ENCODE results near the gene TMBIM6.
"Not testable (repeated sequence)": the region's sequence is repeated elsewhere in the genome, so short reads cannot be mapped to it uniquely, and the experiment has no call there.

Gene TMBIM6

DNA sequence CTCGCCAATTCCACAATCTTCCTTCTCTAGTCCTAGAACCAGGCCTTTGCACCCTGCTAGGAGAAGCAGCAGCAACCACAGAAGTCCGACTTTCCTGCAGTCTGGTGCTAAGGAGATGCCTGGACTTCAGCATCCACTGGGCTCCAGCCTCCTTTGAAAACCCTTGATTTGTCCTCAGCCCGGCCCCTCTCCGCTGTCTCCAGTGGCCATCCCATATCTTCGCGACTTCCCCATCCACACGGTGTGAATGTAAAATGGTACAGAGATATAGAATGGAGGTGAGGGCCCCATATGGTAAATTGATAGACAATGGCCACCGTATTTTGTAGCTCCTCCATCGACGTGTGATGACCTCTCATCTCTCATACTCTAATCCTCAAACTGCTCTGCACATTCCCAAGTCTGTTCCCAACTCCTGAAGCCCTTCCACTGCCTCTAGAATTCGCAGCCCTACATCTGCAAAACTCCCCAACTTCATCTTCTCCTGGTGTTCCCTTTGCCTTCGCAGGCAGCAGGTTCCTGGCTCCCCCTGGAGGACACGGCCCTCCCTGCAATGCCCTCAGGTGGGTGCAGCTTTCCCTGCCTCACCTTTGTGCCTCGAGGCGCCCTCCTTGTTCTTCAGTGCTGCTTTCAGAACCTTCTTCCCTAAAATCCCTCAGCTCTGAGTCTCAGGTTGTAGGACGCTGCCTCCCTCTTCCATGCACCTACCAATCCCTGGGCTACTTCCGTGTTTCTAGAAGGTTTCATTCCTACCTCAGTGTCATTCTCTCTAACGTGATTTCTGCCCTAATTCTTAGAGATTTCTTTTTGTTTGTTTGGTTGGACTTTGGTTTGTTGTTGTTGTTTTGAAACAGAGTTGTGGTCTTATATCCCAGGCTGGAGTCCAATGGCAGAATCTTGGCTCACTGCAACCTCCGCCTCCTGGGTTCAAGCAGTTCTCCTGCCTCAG, 36.7 kb downstream of the TMBIM6 start:
- no peak for DNase-seq

DNA sequence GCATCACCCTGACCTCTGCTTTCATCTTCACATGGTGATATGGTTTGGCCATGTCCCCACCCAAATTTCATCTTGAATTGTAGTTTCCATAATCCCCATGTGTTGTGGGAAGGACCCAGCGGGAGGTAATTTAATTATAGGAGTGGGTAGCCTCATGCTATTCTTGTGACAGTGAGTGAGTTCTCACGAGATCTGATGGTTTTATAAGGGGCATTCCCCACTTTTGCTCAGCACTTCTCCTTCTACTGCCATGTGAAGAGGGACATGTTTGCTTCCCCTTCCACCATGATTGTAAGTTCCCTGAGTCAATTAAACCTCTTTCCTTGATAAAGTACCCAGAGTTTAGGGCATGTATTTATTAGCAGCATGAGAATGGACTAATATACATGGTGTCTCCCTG, 38.2 kb downstream of the TMBIM6 start:
- DNase-seq, result no peak

DNA sequence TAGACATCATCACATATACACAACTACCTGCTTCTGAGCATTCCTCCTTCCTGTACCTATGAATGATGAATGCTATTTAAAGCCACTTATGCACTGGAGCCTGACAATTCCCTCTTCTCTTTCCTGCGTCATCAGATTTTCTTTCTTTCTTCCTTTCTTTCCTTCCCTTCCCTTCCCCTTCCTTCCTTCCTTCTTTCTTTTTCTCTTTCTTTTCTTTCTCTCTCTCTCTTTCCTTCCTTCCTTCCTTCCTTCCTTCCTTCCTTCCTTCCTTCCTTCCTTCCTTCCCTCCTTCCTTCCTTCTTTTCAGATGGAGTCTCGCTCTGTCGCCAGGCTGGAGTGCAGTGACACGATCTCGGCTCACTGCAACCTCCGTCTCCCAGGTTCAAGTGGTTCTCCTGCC, 39.6 kb downstream of the TMBIM6 start:
- DNase-seq, result not testable (repeated sequence)

DNA sequence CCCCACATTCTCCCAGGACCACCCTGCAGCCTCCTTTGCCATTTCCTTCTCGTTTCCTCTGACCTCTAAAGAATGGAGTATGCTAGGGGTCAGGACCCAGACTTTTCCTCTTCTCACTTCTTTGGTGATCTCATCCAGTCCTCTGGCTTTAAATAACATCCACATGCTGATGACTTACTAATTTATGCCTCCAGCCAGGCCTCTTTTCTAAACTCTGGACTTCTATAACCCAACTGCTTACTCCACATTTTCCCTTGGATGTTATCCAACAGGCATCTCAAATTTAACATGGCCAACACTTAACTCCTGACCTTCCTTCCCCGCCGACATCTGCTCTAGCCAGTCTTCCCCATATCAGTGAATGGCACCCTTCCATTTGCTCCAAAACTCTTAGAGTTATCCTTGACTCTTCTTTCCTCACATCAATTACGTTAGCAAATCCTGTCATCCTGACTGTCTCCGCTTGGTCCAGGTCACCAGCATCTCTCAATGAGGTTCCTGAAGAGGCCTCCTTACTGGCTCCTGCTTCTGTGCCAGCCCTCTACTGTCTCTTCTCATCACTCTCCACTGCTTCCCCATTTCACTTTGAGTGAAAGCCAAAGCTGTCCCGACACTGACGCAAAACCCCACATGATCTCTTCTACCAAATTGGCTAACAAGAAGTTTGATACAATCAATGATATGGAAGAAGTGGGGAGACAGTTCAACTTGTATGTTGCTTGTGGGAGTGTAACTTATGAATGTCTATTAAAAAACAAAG, 42.7 kb downstream of the TMBIM6 start:
- no peak for DNase-seq

DNA sequence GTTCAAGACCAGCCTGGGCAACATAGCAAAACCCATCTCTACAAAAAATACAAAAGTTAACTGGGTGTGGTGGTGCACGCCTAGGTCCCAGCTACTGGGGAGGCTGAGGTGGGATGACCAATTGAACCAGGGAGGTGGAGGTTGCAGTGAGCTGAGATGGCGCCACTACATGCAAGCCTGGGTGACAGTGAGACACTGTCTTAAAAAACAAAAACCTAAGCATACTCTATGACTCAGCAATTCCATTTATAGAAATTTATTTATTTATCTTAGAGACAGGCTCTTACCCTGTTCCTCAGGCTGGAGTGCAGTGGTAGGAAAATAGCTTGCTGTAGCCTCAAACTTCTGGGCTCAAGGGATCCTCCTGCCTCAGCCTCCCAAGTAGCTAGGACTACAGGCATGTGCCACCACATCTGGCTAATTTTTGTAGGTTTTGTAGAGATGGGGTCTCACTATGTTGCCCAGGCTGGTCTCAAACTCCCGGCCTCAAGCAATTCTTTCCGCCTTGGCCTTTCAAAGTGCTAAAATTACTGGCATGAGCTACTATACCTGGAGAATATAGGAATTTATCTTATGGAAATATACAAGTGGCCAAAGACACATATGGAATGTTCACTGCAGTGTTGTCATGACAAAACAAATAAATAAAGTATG, 43.5 kb downstream of the TMBIM6 start:
- DNase-seq, result no peak

DNA sequence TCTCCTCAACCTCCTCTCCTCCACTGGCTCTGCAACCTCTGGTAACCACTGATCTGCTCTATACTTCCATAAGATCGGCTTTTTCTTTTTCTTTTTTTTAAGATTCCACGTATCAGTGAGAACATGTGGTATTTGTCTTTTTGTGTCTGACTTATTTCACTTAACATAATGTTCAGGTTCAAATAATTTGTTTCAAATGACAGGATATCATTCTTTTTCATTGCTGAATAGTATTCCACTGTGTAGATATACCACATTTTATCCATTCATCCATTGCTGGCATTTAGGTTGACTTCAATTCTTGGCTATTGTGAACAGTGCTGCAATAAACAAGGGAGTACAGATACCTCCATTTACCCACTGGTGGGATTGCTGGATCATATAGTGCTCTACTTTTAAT, 46.3 kb downstream of the TMBIM6 start:
- DNase-seq, result no peak

DNA sequence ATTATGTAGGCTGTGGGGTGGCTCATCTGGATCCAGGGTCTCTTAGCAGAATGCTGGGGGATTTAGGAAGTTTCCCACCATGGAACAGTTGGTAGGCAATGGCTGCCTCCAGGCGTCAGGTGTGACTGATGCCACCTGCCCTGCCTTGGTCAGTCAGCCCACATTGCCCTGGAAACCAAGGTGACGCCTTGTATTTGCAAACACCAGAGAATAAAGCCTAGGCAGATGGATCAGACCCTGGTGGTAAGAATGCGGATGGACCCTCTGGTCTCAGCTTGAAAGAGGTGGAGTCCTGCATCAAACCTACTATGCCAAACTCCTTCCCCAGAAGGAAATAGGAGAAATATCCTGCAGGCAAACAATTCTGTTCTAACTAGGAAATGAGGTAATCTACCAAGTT, 48.6 kb downstream of the TMBIM6 start:
- DNase-seq, result no peak

DNA sequence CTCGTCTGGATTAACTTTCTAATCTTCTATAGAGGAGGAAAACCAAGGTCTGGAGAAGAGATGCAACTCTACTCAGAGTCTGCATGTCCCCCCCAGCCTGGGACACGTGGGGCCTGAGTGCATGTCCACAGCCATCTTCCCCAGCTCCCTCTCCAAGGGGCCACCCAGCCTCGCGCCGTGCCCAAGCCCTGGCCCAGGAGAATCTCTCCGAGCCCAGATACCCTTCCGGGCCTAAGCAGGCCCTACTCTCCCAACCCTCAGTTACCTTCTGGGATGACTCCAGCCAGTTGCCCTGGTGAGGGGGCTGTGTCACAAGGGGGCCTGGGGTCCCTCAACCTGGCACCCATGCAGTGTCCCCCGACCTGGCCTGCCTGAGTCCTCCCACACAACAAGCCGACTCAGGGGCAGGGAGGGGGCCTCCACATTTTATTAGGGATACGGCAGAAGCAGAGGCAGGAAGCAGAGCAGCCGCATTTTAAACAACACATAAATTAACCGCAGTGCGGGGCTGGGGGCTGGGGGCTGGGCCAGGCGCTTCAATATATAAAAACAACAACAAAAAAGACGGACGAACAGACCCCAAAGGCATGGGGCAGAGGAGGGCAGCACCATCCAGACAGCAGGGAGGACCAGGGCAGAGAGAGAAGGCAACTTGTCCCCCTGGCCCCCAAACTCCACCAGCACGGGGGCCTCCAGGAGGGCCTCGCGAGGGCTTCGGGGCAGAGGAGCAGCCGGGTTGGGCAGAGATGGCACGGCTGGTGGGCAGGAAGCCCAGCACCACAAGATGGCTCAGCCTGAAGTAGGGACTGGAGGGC, 49.6 kb downstream of the TMBIM6 start:
- no peak for DNase-seq

DNA sequence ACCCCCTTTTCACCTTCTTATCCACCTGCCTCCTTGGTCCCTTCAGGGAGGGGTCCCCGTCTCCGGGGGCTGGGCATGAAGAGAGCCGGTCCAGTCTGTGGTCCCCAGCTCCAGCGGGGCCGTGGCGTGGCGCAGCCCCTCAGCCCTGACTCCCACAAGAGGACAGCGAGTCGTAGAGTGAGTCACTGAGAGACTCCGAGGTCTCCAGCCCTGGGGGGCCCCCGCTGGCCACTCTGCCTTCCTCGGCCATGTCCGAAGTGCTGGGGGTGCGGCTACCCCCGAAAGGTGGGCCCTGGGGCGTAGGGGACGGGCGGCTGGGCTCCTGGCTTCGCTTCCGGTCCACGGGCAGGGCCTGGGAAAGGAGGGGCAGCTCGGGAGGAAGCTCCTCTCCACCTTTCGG, 50.3 kb downstream of the TMBIM6 start:
- DNase-seq, result no peak

DNA sequence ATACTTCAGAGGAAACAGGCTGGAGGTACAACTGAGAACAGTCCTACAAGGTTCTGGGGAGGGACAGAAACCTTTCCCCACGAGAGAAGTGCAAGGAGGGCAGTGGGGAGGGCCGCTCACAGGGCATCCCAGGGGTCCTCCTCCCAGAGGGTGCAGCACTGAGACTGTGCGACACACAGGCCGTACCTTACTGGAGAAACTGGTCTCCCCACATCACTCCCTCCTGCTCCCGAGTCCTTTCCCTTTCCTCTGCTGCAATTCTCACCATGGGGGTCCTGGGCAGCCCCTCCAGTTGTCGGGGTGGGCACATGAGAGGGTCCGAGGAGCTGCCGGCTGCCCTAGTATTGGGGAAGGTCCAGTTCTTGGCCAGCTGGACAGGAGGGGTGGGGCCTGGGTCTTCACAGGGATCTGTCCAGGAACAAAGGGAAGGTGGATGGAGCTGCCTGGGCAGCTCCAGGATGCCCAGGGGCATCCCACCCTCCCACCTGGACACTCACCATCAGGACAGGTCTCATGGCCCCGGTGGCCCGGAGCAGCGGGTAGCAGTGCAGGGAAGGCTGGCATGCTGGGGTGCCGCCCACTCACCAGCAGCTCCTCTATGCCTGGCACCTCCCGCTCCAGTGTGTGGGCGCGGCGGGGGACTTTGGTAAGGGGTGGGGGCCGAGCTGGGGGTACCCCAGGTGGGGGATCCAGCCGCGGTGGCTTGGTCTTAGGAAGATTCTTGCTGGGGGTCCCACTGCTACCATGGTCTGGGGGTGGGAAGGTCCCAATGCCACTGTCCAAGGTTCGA, 51.0 kb downstream of the TMBIM6 start:
- no peak for DNase-seq

DNA sequence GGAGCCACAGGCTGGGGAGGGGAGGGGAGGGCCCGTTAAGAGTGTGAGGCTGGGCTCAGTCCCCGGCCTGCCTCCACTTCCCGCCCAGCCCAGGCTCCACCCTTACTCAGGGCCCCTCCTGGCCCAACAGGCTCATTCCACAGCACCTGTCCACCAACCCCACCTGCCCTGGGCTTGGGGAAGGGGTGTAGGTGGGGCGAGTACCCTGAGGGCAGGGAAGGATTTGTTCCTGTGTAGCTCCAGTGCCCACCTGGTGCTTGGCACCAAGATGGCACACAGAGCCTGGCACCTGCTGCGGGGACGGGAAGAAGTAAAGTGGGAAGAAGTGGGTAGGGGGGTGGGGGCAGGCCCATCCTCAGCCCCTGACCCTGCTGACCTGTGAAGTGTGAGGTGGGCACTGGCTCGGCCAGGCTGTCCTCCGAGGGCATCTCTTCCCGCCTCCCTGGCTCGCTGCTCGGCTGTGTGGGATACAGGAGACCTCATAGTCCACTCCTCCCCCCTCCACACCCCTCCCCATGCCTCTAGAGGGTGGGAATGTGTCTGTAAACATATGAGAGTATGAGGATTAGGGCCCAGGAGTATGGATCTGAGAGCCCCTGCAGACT, 51.7 kb downstream of the TMBIM6 start:
- no peak for DNase-seq

DNA sequence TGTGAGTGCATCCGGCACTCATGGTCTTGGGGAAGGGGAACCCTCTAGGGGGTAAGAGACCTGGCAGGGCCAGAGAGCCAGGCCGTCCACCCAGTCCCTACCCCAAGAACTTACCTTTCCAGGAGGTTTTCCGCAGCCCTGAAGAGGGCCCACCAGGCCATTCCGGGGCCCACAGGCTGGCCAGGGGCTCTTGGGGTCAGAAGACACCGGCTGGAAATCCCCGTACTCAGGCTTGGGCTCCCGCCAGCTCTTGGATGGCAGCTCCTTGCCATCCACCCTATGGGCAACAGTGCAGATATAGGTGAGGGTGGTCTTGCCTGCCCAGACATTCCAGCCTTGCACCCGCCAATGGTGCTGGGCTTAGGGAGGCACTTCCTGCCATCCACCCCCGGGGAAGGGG, 52.3 kb downstream of the TMBIM6 start:
- DNase-seq, result no peak

DNA sequence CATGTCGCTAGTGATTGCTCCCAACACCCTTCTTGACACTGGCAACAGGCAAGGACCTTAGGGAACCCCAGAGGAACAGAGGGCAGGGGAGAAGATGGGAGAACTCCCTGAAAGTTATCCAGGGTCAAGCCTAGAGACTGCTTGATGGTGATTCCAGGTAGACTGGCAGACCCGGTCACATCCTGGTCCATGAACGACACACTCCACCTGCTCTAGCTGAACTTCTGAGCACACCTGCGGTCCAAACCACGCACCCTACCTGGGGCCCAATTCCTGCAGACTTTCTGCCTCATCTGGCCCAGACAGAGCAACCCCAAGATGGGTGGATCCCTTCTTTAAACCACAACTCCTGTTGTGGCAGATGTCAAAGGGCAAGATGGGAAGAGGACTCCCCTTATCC, 52.7 kb downstream of the TMBIM6 start:
- no peak for DNase-seq

DNA sequence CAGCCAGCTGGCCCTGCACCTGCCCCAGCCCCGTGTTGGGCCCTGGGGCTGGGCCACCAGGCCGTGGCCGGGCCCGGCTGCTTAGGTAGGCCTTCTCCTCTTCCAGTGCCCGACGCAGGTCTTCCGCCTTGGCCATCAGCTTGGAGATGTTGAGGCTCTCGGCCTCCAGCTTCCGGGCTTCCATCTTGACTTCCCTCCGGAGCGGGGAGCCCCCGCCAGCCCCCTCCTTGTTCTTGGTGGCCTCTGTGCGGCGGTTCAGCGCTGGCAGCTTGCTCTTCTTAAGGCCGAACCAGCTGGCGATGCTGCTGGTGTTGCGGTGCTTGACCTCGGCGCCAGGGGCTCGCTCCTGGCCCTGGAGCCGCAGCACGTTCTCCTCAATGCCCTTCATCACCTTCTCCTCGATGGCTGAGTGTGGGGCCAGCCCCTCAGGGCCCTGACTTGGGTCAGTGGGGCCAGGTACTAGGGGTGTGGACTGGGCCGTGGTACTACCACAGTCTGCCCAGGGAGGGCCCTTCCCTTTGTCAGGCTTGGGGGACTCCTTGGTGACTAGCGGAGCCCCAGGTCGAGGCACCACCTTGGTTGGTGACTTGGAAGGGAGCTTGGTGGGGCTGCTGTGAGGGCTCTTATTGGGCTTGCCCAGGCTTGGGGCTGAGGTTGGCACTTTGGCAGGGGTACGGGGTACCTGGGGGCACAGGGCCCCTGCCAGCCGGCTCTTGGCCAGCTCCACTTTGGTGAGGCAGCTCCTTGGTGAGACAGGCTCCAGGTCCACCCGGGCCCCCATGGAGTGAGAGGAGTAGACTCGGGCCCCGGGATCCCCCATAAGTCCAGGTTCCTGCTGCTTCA, 53.7 kb downstream of the TMBIM6 start:
- no peak for DNase-seq

DNA sequence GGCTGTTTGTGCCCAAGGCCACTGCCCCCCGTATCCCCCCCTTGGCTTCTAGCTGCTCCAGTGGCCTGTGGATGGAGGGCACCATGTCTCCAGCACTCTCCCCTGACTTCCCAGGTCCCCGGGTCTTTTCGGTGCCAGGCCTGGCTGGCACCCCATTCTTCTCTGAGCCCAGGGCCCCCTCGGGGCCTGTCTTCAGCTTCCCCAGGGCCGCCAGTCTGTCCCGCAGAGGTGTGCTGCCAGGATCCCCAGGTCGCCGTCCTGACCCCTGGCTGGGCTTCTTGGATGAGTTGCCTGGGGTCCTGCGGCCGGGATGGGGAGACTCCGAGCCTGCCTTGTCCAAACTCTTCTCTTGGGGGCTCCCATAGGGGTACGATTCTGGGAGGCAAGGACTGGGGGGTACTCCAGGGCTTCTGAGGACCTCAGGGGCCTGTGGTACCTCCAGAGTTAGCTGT, 54.3 kb downstream of the TMBIM6 start:
- DNase-seq, result no peak

DNA sequence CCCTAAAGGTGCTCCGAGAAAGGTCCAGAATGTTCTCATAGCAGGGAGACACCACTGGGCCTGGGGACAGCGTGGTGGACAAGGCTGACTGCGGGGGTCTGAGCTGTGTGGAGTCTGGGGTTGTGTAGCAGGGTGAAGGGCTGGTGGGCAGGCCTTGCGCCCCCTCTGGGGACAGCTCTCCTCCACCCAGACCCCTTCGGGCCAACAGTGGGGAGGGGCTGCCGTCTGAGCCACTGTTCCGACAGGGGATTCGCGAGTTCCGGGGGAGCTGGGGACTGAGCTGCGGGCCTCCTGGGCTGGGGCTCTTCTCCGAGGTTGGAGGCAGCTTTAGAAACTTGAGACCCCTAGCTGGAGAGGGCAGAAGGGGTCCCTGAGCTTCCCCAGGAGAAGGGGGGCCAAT, 54.8 kb downstream of the TMBIM6 start:
- no peak for DNase-seq

DNA sequence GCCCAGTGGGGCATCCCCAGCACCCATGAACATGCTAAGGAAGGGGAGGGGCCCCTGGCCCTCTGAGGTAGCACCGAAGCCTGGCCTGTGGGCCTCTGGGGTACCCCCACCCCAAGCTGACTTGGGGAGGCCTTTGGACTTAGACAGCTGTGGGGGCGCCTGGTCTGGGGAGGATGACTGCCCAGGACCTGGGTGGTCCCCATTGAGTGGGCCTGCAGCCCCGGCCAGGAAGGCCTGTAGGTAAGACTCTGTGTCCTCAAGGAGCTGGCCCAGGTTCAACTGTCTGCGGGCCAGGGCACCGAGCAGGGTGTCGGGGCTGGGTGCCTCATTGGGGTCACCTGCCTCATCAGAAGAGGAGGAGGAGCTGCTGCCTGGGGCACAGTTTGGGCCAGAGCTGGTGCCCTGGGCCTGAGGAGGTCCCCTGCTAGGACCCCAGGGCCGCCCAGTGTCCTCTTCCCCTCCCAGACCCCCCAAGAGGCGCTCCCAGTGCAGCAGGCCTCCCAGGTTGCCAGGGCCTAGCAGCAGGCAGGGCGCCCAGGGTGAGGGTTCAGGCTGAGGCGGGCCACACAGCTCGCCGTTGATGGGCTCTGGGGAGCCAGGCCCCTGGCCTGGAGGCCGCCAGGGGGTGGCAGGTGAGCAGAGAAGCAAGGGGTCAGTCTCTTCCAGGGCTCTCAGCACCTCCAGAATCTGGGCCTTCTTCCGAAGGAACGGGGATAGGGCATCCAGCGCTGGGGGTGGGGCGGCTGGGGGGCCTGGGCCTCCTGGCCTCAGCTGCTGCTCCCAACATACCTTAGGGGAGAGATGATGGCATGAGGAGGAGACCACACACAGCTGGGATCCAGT, 55.5 kb downstream of the TMBIM6 start:
- DNase-seq, result no peak

DNA sequence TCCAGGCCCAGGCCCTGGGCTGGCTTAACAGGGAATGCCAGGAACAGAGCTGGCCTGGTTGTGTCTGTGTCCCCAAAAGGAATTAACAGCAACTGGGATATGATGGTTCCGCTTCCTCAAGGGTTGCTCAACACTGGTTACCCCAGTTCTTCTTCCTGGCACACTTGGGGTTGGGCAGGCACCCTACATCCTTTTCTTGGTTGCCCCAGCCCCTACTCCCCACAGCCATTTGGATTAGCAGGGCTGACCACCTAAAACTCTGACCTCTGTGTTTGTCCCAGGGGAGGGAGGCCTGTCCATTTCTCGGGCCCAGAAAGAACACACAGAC, 56.1 kb downstream of the TMBIM6 start:
- no peak for DNase-seq

DNA sequence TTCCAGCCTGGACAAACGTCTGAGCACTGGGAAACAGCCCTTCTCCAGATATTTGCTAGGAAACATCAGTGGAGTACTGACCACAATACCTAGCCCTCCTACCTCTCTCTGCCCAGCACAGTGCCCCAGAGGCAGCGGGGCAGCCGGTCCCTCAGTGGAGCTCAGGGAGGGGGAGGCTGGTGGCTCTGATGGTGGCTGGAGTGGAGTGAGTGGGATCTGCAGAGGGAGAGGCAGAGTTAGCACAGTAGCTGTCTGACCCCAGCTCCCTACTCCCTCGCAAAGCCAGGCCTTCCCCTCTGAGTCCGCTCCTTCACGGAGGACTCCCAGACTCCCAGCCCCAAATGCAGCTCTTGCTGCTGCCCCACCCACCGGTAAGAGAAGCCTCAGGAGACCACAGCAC, 56.9 kb downstream of the TMBIM6 start:
- no peak for DNase-seq

DNA sequence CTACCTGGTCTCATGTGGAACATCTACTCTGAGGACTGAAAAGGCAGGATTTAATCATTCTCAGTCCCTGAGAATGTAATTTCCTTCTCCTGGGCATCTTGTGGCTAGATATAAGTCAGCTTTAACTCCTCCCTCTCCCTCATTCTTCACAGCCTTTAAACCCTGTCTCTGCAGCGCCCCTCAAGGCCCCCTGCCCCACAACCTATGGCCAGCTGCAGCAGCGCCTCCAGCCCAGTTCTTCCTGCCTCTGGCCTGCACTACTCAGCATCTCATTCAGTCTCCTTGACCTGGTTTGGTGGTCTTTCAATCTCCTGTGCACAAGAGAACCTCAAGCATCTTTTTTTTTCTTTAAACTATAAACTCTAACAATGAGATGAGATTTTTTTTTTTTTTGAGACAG, 57.6 kb downstream of the TMBIM6 start:
- DNase-seq, result no peak
